Activated CD4-positive, alpha-beta T cell treated with anti-CD3 and anti-CD28 coated beads, Interleukin-2, amount 50 U/mL, for 48 hours (primary cell): ENCODE results near the gene SORCS2.

Experiments
- DNase-seq, 2 experiments: peaks; one replicate each; pipeline ENCODE4 v3.0.0-alpha.2; 2020

SORCS2 gene

DNA sequence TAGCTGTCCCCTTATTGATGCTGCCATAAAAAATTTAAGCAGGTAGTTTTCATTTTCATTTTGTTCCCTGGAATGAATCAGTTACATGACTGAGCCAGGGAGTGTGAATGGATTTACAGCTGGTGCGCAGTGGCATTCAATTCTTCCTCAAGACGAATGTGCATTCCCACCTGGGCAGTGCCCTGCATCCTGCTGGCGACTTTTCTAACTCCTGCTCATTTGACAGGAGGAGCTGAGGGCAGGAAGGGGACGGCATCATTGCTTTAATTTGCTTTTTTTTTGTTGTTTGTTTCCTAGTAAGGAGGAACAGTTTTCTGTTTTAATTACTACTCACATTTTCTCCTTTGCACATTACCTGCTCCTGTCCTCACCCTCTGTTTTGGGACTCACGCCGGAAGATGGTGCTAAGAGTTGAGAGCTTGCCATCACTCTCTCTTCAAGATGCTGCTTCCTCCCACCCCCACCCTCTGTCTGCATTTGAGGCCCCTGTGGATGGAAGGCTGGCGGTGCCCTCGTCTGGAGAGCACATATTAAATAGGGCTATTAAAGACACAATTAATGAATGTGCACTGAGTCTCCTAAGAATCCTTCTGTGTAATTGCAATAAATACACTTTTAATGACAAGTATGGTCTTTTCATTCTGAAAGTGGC is 206.6 kb downstream of the SORCS2 start:
- no peak for DNase-seq

DNA sequence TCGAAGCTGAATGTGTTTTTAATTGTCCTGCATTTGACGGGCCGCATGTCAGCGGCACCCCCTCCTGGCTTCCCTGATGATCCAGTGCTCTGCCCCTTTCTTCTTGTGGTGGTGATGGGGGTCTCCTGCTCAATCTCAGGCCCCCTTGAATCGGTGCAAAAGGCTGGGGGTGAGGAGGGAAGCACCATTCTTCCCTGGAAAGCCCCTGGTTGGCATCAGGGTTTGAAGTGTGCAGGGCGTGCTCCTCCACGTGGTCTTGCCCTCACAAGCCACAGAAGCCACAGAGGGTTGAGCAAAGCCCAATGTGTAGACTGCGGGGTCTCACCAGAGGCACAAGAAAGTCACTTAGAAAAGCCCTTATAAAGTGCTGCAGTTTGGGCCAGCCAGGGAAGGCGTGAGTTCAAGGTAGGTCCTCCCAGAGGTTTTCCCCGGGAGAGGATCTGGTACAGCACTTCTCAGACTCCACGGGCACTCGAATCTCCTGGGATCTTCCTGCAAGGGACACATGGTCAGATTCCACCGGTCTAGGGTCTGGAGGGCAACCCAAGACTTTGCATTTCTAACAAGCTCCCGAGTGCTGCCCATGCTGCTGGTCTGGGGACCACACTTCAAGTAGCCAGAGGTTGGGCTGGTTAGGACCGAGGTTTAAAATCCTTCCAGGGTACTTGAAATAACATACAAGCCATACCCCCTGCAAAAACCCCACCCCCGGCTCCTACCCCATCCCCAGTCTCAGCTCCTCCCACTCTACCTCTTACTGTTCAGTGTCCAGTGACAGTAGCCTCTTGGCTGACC is 207.3 kb downstream of the SORCS2 start:
- DNase-seq = no peak

DNA sequence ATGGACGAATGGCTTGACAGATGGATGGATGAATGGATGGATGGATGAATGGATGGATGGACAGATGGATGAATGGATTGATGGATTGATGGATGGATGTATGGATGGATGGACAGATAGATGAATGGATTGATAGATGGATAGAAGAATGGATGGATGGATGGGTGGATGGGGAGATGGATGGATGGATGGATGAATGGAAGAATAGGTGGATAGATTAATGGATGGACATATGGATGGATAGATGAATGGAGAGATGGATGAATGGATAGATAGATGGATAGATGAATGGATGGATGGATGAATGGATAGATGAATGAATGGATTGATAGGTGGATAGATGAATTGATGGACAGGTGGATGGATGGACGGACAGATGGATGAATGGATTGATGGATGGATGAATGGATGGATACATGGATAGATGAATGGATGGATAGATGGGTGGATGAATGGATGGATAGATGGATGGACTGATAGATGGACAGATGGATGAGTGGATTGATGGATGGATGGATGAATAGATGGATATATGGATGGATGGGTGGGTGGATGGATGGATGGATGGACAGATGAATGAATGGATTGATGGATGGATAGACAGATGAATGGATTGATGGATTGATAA is 208.4 kb downstream of the SORCS2 start:
- DNase-seq = no peak

DNA sequence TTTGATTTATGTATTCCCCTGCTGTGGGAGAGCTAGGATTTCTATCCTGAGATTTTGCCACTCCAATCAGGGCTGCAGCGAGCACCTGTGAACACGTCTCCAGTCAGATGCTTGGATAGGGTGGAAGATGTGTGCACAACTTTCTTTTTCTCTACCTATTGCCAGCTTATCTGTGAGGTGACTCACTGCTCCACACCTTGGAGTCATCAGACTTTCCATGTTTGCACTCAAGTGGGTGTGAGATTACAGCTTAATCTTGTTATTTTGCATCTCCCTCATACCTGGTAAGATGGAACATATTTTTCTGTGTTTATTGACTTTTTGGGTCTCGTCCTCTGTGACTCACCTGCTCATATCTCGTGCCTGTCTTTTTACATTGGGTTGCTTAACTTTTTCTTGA is 210.2 kb downstream of the SORCS2 start:
- no peak for DNase-seq

DNA sequence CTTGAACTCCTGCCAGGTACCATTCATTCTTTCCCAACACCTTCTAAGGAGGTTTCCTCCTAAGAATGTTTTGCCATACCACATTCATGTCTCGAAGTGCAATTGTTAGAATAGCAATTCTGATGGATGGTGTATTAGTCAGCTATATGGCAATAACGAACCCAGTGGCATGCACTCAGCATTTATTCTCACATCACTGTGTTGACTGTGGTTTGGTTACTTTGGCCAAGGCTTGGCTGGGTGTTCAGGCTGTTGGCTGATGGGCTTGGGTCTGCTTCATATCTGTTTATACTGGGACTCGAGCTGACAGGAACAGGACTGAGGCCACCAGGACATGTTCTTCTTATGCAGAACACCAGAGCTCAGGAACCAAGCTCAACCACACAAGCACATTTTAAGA is 210.7 kb downstream of the SORCS2 start:
- no peak for DNase-seq

DNA sequence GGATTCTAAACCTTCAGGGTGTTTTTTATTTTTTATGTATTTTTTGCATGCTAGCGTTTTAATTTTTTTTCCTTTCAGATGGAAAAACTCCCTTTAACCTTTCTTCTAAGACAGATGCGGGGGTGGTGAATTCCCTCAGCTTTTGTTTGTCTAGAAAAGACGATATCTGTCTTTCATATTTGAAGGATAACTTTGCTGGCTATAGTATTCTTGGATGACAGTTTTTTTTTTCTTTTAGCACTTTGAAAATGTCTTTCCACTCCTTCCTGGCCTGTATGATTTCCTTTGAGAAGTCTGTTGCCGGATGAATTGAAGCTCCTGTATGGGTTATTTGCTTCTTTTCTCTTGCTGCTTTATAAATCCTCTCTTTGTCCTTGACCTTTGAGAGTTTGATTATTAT is 215.8 kb downstream of the SORCS2 start:
- no peak for DNase-seq

DNA sequence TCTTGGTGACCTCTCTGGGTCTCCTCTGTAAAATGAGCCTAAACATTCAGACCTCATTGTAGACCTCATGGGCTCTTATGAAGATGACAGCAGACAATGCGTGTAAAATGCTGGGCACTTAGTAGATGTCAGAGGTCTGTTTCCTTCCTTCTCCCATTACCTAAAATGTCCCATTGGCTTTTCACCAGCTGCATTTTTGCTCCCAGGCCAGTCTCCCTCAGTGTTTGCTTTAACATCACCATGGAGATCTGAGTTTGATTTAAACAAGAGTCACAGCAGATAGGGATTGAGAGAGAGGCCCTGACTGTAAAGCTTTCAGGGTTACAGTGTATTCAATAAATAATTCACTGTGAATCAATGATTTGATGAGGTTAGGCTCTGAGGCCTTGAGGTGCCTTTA is 218.1 kb downstream of the SORCS2 start:
- DNase-seq = no peak

DNA sequence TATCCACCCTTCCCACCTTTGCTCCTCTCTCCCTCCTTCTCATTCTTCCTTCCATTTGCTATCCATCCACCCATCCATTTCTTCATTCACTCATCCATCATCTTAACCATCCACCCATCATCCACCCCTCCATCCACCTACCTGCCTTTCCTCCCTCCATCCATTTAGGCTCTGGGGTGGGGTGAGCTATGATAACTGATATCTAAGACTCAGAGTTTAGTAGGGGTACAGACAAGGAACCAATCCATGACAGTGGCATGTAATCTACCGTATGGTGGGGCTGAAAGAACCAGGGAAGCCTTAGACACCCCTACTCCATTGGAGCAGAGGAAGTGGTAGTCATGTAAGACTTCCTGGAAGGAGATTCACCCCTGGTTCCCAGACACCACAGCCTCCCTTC is 219.2 kb downstream of the SORCS2 start:
- no peak for DNase-seq

DNA sequence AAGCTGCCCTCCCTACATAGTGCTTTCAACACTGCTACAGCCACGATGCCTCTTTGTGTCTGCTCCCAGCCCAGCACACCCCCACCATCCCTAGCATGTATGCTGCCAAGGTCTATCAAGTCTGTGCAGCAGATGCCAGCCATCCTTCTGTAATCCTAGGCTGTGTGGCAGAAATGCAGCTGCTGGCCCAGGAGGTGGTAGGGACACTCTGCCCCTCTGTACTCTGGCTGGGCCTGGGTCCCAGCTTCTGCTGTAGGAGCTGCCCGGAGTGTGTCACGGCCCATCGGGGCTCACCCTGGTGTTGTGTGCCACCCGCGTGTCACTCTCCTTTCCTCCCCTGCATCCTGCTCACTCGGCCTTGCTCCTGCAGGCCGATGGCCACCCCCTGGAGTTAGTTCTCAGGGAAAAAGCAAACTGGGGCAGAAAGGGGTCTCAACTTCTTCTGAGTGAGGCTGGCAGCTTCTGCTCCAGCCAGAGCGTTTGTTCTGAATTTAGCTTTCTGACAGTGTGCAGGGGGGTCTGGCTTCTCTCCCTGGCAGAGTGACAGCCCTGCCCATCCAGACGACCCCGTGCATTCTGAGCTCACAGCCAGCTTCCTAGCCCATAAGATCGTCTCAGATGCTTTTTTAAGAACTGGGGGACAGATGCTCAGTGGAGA is 219.7 kb downstream of the SORCS2 start:
- no peak for DNase-seq

DNA sequence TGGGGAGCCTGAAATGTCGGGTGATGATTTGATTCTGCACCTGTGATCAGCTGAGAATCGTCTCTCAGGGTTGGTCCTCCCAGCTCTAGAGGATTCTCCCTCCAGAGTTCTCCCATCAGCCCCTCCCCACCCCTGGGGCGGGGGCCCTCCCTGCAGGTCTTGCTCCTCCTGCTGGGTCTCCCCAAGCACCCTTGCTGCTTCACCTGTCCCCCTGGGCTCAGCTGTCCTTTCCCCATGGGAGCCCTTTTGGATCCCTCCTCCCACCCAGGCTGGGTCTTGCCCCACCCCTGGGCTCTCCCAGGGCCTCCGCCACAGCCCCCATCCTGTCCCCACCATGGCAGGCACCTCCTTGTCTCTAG is 220.2 kb downstream of the SORCS2 start:
- no peak for DNase-seq

DNA sequence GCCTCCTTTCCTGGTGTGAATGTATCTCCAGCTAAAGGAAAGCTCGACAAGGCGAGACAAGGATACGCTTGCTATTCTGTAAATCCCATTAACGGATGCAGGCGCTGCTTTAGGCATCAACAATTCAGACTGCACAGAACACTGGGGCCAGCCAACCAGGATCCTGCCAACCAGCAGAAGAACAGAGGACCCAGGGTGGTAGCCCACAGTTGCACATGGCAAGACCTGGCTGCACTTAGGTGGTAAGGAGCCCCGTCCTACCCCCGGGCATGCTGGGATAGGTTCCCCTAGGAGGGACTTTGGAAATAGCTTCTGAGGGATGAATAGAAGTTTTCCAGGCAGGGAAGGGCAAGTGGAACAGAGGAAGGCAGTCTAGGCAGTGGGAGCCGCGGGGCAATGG is 221.7 kb downstream of the SORCS2 start:
- no peak for DNase-seq

DNA sequence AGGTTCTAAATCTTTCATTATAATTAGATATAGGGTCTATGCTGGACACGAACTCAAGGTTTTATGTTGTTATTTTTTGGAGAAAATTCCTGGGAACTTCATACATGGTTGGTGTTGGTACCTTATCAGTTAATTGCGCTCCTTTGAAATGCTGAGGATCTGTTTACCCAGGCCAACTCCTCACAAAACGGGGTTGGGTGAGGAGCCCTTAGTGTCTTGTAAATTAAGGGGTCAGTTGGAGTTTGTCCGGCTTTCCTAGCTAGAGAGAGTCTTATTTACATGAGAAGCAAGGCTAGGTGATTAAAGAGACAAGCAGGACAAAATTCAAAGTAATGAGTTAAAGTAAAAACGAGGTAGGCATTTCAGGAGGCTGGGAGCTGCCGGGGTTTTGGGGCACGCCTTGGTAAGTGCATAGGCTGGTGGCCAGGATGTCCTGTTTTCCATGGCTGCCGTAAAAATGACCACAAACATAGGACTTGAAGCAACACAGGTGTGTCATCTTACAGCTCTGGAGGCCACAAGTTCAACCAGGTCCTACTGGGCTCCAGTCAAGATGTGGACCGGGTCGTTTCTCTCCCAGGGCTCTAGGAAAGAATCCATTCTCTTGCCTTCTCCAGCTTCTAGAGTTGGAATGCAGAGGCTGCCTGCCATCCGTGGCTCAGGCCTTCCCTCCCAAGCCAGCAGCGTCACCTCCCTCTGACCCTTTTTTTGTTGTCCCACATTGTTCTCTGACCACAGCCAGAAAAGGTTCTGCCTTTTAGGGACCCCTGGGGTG is 222.6 kb downstream of the SORCS2 start:
- DNase-seq = no peak

DNA sequence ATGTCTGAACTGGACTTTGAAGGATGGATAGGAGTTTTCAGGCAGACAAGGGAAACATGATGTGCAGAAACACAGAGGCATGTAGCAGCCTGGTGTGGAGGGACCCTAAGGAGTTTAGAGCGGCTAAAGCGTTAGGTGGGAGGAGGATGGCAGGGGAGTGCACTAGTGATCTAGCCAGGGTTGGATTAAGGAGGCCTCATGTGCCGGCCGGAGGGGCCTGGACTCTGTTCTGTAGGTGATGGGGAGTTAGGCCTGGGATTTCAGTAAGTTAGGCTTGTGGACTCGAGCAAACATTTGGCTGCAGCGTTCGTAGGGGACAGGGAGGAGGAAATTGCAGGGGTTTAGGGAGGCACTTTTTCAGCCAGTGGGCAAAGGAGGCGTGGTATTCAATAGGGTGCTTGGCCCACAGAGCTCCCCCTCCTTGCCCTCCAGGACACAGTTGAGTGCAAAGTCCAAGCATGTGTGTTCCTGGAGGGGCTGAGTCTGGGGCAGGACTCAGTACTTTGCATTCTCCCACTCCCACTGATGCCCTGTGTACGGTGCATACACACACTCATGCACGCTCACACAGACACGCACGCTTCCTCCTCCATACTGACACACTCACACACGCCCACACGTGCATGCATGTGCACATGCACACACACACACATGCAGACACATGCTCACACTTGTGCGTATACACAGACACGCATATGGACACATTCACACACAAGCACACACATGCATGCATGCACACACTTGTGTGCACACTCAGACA is 223.8 kb downstream of the SORCS2 start:
- no peak for DNase-seq

DNA sequence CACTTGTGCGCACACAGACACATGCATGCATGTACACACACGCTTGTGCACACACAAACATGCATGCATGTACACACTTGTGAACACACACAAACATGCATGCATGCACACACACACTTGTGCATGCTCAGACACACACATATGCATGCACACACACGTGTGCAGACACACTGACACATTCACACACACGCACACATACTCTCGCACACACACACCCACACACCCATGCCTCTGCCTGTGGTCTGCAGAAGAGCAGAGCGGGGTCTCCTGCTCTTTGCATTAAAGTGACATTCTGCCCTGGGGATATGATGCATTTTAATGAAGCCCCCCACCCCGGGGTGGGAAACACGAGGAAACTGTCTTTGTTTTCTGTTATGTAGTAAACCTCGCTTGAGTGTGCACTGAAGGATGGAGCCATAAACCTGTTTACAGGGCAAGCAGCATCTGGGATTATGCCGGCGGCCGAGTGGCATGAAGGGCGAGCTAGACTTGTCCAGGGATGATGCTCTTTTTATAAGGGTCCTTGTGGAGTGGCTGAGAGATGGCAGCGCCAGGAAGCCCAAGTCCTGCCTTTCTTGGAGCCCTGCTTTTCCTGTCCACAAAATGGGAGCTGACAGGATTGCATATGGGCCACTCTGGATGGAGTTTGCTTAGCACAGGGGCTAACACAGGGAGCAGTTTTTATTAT is 224.6 kb downstream of the SORCS2 start:
- no peak for DNase-seq

DNA sequence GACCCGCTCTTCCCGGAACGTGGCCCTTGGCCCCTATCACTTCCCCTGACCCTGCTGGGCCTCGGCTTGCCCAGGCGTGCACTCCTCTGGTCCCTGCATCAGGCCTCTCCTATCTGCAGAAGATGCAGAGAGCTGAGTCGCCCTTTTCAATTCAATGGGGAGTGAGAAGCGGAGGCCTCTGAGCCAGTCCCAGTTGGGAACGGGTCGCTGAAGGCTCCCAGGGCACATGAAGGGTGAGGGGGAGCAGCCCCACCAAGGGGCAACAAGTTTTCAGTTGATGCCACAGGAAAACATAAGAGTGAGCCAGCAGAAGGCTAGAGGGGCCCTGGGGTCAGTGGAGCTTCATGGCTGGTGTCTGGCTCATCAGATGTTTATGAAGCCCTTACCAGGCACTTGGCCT is 225.3 kb downstream of the SORCS2 start:
- no peak for DNase-seq

DNA sequence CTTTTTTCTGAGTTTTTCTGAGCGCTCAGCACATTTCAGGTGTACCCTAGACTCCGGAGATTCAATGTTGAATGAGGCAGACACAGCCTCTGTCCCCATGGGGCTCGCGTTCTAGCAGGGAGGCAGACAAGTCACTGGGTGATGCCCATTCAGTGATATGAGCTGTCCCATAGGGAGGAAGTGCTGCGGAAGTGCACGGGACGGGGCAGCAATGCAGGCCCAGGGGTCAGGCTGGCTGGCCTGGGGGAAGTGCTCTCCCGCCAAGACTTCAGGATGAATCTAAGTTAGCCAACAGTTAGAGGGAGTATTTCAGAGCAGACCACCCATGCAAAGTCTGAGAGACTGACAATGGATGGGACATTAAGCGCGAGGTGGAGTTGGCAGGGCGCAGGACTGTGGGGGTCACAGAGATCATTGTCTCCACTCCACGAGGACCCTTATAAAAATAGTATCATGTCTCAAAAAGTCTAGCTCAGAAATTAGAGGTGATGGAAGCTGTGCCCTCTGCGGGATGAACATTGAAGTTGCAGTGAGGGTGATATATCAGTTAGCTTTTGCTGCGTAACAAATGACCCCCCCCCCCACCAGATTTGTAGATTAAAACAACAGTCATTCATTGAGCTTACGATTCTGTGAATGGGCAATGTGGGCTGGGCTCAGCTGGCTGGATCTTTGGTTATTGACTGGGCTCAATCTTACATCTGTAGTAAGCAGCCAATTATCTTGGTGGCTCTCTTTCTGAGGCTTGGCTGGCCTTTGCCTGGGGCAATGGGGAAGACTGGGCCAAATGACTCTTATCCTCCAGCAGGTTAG is 226.0 kb downstream of the SORCS2 start:
- no peak for DNase-seq

DNA sequence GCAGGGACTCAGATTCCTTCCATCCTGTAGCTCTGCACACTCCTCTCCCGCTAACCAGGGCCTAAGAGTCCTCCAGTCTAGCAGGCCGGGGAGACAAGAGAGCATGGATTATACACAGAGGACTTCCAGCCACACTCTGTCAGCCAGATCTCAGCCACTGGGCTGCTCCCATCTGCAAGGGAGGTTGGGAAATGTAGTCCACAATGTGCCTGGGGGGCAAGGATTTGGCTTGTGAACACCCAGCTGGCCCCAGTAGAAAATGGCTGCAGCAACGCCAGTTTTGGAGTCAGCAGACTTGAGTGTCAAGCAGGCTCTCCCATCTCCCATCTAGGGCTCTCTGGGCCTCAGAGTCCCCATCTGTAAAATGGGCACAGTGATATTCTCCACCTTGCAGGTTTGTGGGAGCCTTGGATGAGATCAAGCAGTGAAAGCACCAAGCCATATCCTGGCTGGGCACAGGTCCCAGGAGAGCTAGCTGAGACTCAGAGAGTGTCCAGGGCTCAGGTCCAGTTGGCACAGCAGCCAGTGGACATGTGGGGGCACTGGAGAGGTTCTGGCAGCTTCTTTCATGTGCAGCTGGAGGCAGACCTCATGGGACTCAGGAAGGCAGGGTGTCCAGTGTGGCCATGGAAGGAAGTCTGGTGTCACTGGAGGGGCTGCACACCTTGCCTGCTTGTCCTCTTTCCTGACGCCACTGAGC is 227.8 kb downstream of the SORCS2 start:
- DNase-seq = no peak

DNA sequence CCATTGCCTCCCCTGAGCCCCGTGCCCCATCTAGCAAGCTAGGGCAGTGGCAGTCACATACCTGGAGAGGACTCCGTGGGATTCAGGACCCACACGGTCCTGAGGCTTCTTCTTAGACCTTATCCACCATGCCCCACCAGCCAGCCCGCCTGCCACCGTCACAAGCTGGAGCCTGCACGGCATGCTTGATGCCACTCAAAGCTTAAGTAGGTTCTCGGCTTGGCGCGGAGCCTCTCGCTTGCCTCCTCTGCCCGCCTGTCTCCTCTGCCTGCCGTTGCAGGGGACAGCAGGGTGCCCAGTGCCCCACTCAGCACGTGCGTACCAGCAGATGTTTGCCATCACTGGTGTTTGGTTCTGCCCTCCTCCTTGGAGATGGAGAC is 228.3 kb downstream of the SORCS2 start:
- no peak for DNase-seq

DNA sequence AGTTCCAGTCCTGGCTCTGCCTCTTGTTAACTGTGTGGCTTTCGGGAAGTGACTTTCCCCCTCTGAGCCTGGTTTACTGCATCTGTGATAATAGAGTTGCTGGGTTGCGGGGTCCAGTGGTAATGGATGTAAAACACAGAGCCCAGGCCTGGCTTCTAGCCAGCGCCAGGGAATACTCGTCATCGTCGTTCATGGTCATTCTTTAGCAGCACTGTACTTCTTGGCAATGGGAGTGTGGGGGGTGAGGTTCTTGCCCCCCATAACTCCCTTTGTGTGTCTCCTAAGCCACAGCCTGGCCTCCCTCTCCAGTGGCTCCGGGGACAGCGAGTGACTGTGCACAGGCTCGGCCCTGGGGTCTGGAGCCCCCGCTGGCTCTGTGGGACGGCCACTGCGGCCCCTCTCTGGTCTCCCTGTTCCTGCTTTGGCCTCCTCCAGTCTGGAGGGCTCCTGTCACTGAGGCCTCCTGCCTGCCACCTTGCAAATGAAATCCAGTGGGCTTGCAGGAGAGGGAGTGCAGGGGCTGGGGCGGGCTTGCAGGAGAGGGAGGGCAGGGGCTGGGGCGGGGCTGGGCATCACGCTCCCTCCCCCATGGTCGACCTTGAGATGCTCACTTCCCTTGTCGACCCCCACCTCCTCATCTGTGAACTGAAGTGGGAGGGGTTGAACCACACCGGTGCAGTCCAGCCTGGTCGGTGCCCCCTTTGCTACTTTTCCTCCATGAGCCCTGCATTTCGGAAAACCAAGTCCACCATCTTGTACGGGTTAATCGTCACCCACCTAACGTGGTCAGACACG is 229.2 kb downstream of the SORCS2 start:
- DNase-seq = no peak
